GM23248 (cell line): ENCODE data around the gene PNKP.

ENCODE experiments used
- EZH2 ChIP-seq: fragments of 200-600 bp; sonication (generic); IDR thresholded peaks from 2 replicates; pipeline ENCODE4 v1.6.1; 2018; ENCODE audit warnings: antibody characterized with exemption, mild to moderate bottlenecking; ENCODE audit not compliant: insufficient read depth, poor library complexity, severe bottlenecking
- EZH2phosphoT487 ChIP-seq: fragments of 200-600 bp; sonication (generic); IDR thresholded peaks from 2 replicates; pipeline ENCODE4 v1.6.1; 2018; ENCODE audit warnings: antibody characterized with exemption, moderate library complexity, mild to moderate bottlenecking, low read depth; ENCODE audit not compliant: insufficient read depth

- TF ChIP-seq EZH2: no peak
- TF ChIP-seq EZH2phosphoT487: no peak
Measured at GRCh38 chr19:49838885-49839588, 28.3 kb downstream of the PNKP start.
